SK-N-SH (cell line): Measurements from ENCODE around the gene TRIM38. TPM values are rescaled to one million over a fixed set of nuclear protein-coding genes. Genes with fewer than 3 reads are reported as not detected.
A peak's percentile ranks its signal among the peaks of the same experiment; 100 is the strongest.

Experiments
- CTCF ChIA-PET: fragments of 300-600, 350-600 bp; formaldehyde crosslinking; extraction: SDS; loops from one replicate; lab custom pipeline; 2021; lab: Yijun Ruan, JAX
- POLR2A ChIA-PET: fragments of 350-600 bp; sonication (Branson Sonifier 250); formaldehyde crosslinking; extraction: SDS; loops from one replicate; lab custom pipeline; 2020; ENCODE audit warnings: antibody characterized with exemption, inconsistent platforms; lab: Yijun Ruan, JAX
- DNase-seq: peaks from one replicate; pipeline ENCODE4 v3.0.0; 2012
- H2AFZ ChIP-seq: fragments of 200-600 bp; sonication (generic); 2 replicates; pipeline ENCODE4 v1.8.1; 2016; ENCODE audit warnings: antibody characterized with exemption, mild to moderate bottlenecking, low read depth
- H3F3A ChIP-seq: fragments of 200-600 bp; sonication (generic); replicated peaks from 2 replicates; pipeline ENCODE3; 2016; ENCODE audit warnings: antibody characterized with exemption, mild to moderate bottlenecking; ENCODE audit not compliant: insufficient read depth
- H3K27ac ChIP-seq, 2 experiments: fragments of 200-500 bp in 1 of 2; fragments of 200-600 bp in 1 of 2; sonication (Bioruptor generic) in 1 of 2; sonication (generic), shearing (Covaris generic) in 1 of 2; 2 replicates each; pipeline versions ENCODE4 v1.5.1 to v1.6.1; 2014 to 2016; ENCODE audit warnings: low read depth in 2 of 2, inconsistent platforms in 1 of 2, low read length in 1 of 2, mild to moderate bottlenecking in 1 of 2, mixed read lengths in 1 of 2
- H3K27me3 ChIP-seq: fragments of 200-600 bp; sonication (generic), shearing (Covaris generic); 2 replicates; pipeline ENCODE4 v1.6.1; 2016; ENCODE audit warnings: mixed run types; ENCODE audit not compliant: insufficient read depth
- H3K36me3 ChIP-seq, 2 experiments: fragments of 200-500 bp in 1 of 2; fragments of 200-600 bp in 1 of 2; sonication (Bioruptor generic) in 1 of 2; sonication (generic) in 1 of 2; replicated peaks in 1 of 2; 2 replicates each; pipeline versions ENCODE3 to v1.5.1; 2014 to 2016; ENCODE audit warnings: low read length in 1 of 2, mild to moderate bottlenecking in 1 of 2; ENCODE audit not compliant: insufficient read depth in 2 of 2, control insufficient read depth in 1 of 2
- H3K4me1 ChIP-seq, 2 experiments: fragments of 200-500 bp in 1 of 2; fragments of 200-600 bp in 1 of 2; sonication (Bioruptor generic) in 1 of 2; sonication (generic), shearing (Covaris generic) in 1 of 2; 2 replicates each; pipeline versions ENCODE4 v1.5.1 to v1.6.1; 2014 to 2016; ENCODE audit warnings: low read depth in 1 of 2, low read length in 1 of 2, mixed run types in 1 of 2; ENCODE audit not compliant: insufficient read depth in 2 of 2, control insufficient read depth in 1 of 2
- H3K4me2 ChIP-seq: fragments of 200-600 bp; sonication (generic), shearing (Covaris generic); 2 replicates; pipeline ENCODE4 v1.6.1; 2017; ENCODE audit warnings: mixed run types
- H3K4me3 ChIP-seq, 2 experiments: fragments of 200-500 bp in 1 of 2; fragments of 200-600 bp in 1 of 2; sonication (Bioruptor generic) in 1 of 2; sonication (generic), shearing (Covaris generic) in 1 of 2; 2 replicates each; pipeline versions ENCODE4 v1.5.1 to v1.8.1; 2014 to 2016; ENCODE audit warnings: low read depth in 2 of 2, inconsistent platforms in 1 of 2, low read length in 1 of 2, mild to moderate bottlenecking in 1 of 2, mixed read lengths in 1 of 2, moderate library complexity in 1 of 2
- H3K79me2 ChIP-seq: fragments of 200-600 bp; sonication (generic); 2 replicates; pipeline ENCODE4 v1.8.1; 2017; ENCODE audit warnings: mild to moderate bottlenecking; ENCODE audit not compliant: insufficient read depth
- H3K9ac ChIP-seq: fragments of 200-600 bp; sonication (generic); 2 replicates; pipeline ENCODE4 v1.6.1; 2017; ENCODE audit warnings: mixed run types
- H3K9me2 ChIP-seq: fragments of 200-600 bp; sonication (generic); 2 replicates; pipeline ENCODE4 v1.6.1; 2017; ENCODE audit warnings: mixed run types
- H3K9me3 ChIP-seq: fragments of 200-600 bp; sonication (generic); 2 replicates; pipeline ENCODE4 v1.6.1; 2017; ENCODE audit warnings: mixed run types, mild to moderate bottlenecking, moderate library complexity
- H4K20me1 ChIP-seq: fragments of 200-600 bp; sonication (generic); 2 replicates; pipeline ENCODE4 v1.6.1; 2017; ENCODE audit warnings: mild to moderate bottlenecking, mixed run types; ENCODE audit not compliant: insufficient read depth
- CTCF ChIP-seq: fragments of 200-600 bp; sonication (generic); IDR thresholded peaks from 2 replicates; pipeline ENCODE4 v1.6.1; 2017; ENCODE audit warnings: antibody characterized with exemption, mild to moderate bottlenecking, moderate library complexity
- ELF1 ChIP-seq: IDR thresholded peaks from 2 replicates; pipeline ENCODE4 v1.4.0; 2012
- EP300 ChIP-seq, 2 experiments: IDR thresholded peaks; 2 replicates each; pipeline versions ENCODE4 v1.4.0 to v1.6.1; 2012; ENCODE audit warnings: borderline replicate concordance in 1 of 2, low read depth in 1 of 2, low read length in 1 of 2
- FOSL2 ChIP-seq: IDR thresholded peaks from 2 replicates; pipeline ENCODE4 v1.4.0; 2012; ENCODE audit warnings: low read depth, mild to moderate bottlenecking, moderate library complexity, borderline replicate concordance
- GABPA ChIP-seq: IDR thresholded peaks from 2 replicates; pipeline ENCODE4 v1.4.0; 2012; ENCODE audit warnings: low read depth, mild to moderate bottlenecking
- GATA2 ChIP-seq: sonication (generic); formaldehyde crosslinking; IDR thresholded peaks from 2 replicates; pipeline ENCODE4 v1.5.0; 2020; ENCODE audit warnings: mild to moderate bottlenecking, missing genetic modification reagents
- MEF2A ChIP-seq: IDR thresholded peaks from 2 replicates; pipeline ENCODE4 v1.4.0; 2012; ENCODE audit warnings: low read depth, borderline replicate concordance
- MXI1 ChIP-seq: IDR thresholded peaks from 2 replicates; pipeline ENCODE4 v1.6.1; 2012; ENCODE audit warnings: mild to moderate bottlenecking, low read depth, low read length, improper control_type of control experiment
- NFIC ChIP-seq: IDR thresholded peaks from 2 replicates; pipeline ENCODE4 v1.4.0; 2012; ENCODE audit warnings: borderline replicate concordance
- NRF1 ChIP-seq: IDR thresholded peaks from 2 replicates; pipeline ENCODE4 v1.6.1; 2012; ENCODE audit warnings: low read depth, mild to moderate bottlenecking, low read length
- POLR2AphosphoS5 ChIP-seq: IDR thresholded peaks from 2 replicates; pipeline ENCODE4 v1.6.1; 2012; ENCODE audit warnings: low read depth, low read length
- RCOR1 ChIP-seq: fragments of 150-350 bp; IDR thresholded peaks from 2 replicates; pipeline ENCODE4 v1.6.1; 2017; ENCODE audit warnings: antibody characterized with exemption, low read length
- REST ChIP-seq: IDR thresholded peaks from 2 replicates; pipeline ENCODE4 v1.6.1; 2012; ENCODE audit warnings: mild to moderate bottlenecking, low read depth, low read length, moderate library complexity
- RFX5 ChIP-seq: IDR thresholded peaks from 2 replicates; pipeline ENCODE4 v1.6.1; 2012; ENCODE audit warnings: mild to moderate bottlenecking, improper control_type of control experiment, low read length
- TAF1 ChIP-seq: IDR thresholded peaks from 2 replicates; pipeline ENCODE4 v1.6.1; 2012; ENCODE audit warnings: low read depth, mild to moderate bottlenecking, low read length, moderate library complexity, borderline replicate concordance
- TCF12 ChIP-seq: IDR thresholded peaks from 2 replicates; pipeline ENCODE4 v1.4.0; 2012
- USF2 ChIP-seq: fragments of 150-350 bp; IDR thresholded peaks from 2 replicates; pipeline ENCODE4 v1.6.1; 2017; ENCODE audit warnings: antibody characterized with exemption, low read length, low read depth, borderline replicate concordance
- YY1 ChIP-seq: IDR thresholded peaks from 2 replicates; pipeline ENCODE4 v1.4.0; 2012; ENCODE audit warnings: low read depth, mild to moderate bottlenecking
- ZBTB33 ChIP-seq: IDR thresholded peaks from 2 replicates; pipeline ENCODE4 v1.4.0; 2012; ENCODE audit warnings: low read depth, borderline replicate concordance
- WGBS: methylation state at CpG from one replicate; pipeline ENCODE4 v1.1.6; 2017; ENCODE audit warnings: low lambda C conversion rate; 5-methylcytosine and 5-hydroxymethylcytosine counted together
- polyA plus RNA-seq, 3 experiments: library from polyadenylated mRNA; depleted of rRNA; stranded (reverse); fragments of >200 nt; gene quantifications; 2 replicates each; pipeline ENCODE4 v1.2.3, GENCODE V29; 2012

The TRIM38 gene
- polyA plus RNA-seq, 1 of the 3 experiments (the other 2 are of a cell fraction), result 0.62 TPM

GRCh38 chr6:25991785-25992412, 29.3 kb downstream of the TRIM38 start (continued):
- TF ChIP-seq ZBTB33, result no peak
- 0 out of 2 replicates have a peak, but pooled peaks have one; percentile 17 for TF ChIP-seq RCOR1
- TF ChIP-seq FOSL2, result no peak

- H3K4me1 ChIP-seq, result peaks cover 6 to 8% of the 10 kb centered on the region in 2 experiments; a peak in 3 of 4 replicates
- POLR2A ChIA-PET, result interaction anchor here (0.9 to 3.5 kb wide), 11 partner anchors 9 to 1141 kb away, joined by 3 to 67 read pairs (median 5); a partner anchor contains a TSS
- H3K27ac ChIP-seq, result peak overlapping the region; percentile 89 to 98
- H3K36me3 ChIP-seq, result peaks cover 0 to under 1% of the 10 kb centered on the region in 2 experiments
- H2AFZ ChIP-seq, result peak overlapping the region; percentile 99
- H3K9ac ChIP-seq, result peak overlapping the region; percentile 88
- WGBS, result 1% methylated on average over 42 of the region's 52 CpGs
- H3K4me3 ChIP-seq, result peak overlapping the region; percentile 53 to 78
- H3K4me2 ChIP-seq, result peak overlapping the region; percentile 91
- no peaks in the 10 kb centered on the region for H3K9me3 ChIP-seq
- peak; percentile 94 for DNase-seq
- no peaks in the 10 kb centered on the region for H3K9me2 ChIP-seq
- no peaks in the 10 kb centered on the region for H3K79me2 ChIP-seq
- no peaks in the 10 kb centered on the region for H4K20me1 ChIP-seq
- no peaks in the 10 kb centered on the region for H3K27me3 ChIP-seq
- peaks cover 15% of the 10 kb centered on the region for H3F3A ChIP-seq
- CTCF ChIA-PET, result interaction anchor here (0.6 to 4.7 kb wide), 37 partner anchors 11 to 1848 kb away, joined by 3 to 104 read pairs (median 4); partner anchors contain the start of genes SLC17A4 and TRIM38
- TF ChIP-seq ELF1 (no peak), USF2 (no peak), MXI1 (peak; percentile 25; the same call in 1 of the 2 replicates), TAF1 (peak; percentile 79; the same call in 1 of the 2 replicates), YY1 (0 out of 2 replicates have a peak, but pooled peaks have one; percentile 39), NFIC (peak; percentile 12; the same call in 1 of the 2 replicates), FOSL2 (no peak), EP300 (IDR thresholded peaks at IDR 0.05; ENCODE audit: borderline replicate concordance in 1 of 2, low read depth in 1 of 2, low read length in 1 of 2) (no peak), CTCF (peak; percentile 96), NRF1 (peak; percentile 27; the same call in 1 of the 2 replicates), MEF2A (no peak), RCOR1 (0 out of 2 replicates have a peak, but pooled peaks have one; percentile 44), POLR2AphosphoS5 (peak; percentile 91), REST (peak; percentile 49; the same call in 1 of the 2 replicates), TCF12 (no peak; the same call in 1 of the 2 replicates), GABPA (no peak), RFX5 (peak; percentile 36; the same call in 1 of the 2 replicates), GATA2 (CRISPR knock-in tag) (no peak)
Observed at GRCh38 chr6:25992413-25993340, 30.1 kb downstream of the TRIM38 start.
